Ramos (cell line): ENCODE measurements around the gene HYAL3.
"Not testable (repeated sequence)": the region's sequence is repeated elsewhere in the genome, so short reads cannot be mapped to it uniquely, and the experiment has no call there.

Source experiments
- in situ Hi-C: fragments of 300-500 bp; cut with MboI; formaldehyde crosslinking; loops from one replicate; pipeline ENCODE4 v1.14.3; 2022; ENCODE audit warnings: low sequenced_read_pairs; ENCODE audit not compliant: unreplicated experiment

HYAL3 gene

DNA sequence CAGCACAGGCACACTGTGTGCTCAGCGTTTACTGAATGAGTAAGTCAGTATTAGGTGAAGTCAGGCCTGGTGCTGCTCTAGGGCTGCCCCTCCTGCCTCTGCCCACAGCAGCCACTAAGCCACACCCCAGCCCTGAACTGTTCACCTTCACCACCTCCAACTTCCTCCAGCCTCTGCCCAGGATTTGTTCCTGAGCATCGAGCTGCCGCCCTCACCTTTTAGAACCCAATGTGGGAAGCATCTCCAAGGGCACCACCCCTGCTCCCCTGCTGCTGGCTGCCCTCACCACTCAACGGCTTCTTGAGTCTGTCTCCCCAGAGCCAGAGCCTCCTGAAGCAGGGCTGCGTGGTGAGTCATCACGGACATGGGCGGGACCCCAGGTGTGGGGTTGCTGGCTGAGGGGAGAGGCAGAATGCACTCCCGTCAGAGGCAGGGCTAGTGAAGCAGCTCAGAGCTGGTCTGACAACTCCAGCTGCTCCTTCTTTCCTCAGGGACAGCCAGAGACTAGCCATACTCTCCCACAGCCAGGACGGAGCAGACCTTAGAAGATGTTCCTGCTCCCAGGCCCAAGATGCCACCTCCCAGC is 17.5 kb upstream of the HYAL3 start:
- in situ Hi-C loops = no loop called here

DNA sequence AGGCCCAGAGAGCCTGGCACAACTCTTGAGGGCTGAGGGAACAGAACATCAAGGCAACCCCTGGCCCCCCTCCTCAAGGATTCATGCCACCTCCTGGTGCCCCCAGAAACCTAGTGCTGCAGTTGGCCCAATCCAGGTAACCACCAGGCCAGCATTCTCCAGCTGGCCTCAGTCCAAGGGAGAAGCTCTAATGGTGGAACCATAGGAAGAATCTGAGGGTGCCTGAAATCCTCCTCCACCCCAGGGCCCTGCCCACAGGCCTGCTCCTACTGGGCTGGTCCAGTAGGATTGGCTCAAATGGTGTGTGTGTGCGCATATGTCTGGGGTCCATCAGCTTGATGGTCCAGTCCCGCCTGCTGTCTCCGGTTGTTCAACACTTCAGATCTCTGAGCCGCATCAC is 15.6 kb upstream of the HYAL3 start:
- in situ Hi-C loops = no loop called here

DNA sequence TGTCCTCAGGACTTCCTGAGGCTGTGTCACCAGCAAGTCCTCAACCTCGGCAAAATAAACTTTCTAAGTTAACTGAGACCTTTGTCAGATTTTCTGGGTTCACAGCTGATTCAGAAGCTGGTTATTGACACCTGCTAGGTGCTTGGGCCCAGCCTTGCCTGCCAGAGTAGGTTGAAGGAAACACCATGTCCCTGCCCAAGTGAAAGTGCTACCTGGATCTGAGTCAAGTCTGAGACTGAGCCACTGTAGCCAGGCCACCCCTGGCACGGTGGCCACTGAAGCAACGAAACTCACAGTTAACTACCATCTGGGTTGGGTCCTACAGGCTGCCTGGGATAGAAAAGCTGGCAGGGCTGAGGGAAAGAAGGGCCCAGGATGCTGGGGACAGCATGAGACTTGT is 15.1 kb upstream of the HYAL3 start:
- in situ Hi-C loops = no loop called here

DNA sequence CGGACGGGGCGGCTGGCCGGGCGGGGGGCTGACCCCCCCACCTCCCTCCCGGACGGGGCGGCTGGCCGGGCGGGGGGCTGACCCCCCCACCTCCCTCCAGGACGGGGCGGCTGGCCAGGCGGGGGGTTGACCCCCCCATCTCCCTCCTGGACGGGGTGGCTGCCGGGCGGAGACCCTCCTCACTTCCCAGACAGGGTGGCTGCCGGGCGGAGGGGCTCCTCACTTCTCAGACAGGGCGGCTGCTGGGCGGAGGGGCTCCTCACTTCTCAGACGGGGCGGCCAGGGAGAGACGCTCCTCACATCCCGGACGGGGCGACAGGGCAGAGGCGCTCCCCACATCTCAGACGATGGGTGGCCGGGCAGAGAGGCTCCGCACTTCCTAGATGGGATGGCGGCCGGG is 12.8 kb upstream of the HYAL3 start:
- in situ Hi-C loops = not testable (repeated sequence)

DNA sequence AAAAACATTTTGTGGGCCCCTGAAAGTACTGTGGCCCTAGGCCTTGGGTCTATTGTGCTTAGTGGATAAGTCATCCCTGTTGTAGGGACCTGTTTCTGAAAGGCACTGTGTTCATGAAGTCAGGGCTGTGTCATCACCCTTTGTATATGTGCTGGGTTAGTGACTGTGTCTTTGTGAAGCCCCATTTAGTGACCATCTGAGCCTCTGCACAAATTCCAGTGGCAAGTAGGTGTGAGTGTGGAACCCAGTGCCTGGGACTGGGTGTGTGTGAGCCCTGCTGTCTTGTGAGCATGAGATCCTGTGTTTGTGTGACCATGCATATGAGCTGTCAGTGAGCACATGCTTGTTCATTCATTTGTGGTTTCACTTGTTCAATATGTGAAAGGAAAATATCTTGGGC is 5.4 kb upstream of the HYAL3 start:
- in situ Hi-C loops = no loop called here

DNA sequence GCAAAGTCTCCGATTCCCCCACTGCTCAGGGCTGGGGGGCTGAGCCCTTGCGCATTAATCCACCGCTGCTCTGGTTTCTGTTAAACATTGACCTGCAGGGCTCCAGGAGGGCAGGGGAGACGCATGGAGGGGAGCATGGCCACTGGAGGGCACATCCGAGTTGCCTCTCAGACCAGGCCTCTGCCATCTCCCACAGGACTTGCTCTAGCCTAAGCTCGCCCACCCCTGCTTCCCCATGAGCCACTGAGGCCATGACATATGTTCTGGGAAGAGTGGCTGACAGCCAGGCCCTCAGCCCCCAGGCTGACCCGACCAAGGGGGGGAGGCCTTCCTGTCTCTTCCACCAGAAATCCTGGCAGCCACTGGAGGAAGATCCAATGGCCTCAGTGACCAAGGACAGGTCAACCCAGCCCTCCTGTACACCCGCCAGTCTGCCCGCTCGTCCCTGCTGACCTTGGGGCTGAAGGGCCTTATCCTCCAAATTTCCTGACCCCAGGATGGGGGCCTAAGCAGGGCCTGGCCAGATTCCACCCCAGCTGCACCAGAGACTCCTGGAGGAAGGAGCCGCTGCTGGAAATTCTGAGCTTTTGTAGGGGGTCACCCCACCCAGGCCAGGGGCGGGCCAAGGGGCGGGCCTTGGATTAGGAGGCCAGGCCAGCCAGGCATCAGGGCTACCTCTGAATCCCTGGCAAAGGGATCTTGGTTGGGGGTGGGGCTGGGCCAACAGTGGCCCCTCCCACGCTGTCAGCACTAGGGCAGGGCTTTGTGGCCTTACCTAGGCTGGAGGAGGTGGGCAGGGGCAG is 4.0 kb upstream of the HYAL3 start, which contains the start of gene HYAL1:
Gene HYAL1, minus strand, starts transcription at position 562 of the 803 bp plus-strand sequence. CDS start 618 bp downstream, outside the sequence.
- in situ Hi-C loops = no loop called here

DNA sequence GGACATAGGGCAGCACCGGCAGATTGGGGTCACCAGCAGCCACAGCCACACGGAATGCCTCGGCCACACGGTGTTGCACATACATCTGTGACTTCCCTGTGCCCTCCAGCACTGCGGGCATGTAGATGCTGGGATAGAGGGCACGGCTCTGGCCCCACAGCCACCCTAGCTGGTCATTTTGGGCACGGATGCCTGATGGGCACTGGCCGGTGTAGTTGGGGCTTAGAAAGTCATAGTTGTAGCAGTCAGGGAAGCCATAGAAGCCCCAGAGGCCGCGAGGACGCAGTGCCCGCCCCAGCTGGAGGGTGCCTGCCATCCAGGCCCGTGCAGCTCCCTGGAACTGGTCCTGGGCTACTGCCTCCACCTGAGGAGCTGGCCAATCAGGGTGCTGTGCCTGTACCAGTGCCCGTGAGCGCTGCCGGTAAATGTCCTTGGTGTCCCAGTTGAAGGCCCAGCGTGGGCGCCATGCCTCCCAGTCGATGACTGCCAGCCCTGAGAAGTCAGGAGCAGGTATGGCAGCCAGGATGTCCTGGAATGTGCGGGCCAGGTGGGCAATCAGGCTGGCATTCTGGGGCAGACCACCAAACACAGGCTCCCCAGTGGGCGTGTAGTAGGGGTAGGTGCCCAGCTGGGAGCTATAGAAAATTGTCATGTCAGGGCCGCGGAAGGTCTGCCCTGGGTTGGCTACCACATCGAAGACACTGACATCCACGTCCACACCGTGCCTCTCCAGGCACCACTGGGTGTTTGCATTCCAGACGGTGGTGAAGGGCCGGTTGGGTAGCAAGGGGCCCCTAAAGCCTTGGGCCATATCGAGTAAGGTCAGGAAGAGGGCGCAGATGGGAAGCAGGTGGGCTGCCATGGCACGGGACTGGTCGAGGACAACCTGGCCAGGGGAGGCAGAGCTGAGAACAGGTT is 3.1 kb upstream of the HYAL3 start:
- in situ Hi-C loops = no loop called here

DNA sequence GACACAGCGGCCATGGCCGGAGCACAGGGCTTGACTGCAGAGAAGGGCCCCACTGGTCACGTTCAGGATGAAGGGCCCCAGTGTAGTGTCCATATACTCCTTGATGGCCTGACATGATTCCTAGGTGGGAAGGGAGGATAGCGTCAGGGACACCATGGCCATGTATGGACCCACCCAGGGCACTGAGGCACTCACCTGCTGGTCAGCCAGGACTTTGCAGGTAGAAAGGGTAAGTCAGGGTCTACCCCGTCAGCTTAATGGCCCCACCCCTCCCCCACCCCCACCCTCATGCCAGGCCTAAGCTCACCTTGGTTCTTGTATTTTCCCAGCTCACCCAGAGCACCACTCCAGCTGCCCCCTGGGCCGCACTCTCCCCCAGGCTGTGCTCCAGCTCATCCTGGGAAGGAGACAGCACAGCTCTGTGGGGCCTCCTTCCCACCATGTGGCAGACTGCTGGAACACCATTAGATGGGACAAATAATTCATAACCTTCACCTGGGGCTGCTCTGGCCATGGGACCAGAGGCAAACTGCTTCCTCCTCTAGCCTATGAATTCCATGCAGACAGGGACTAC is 1.6 kb upstream of the HYAL3 start:
- in situ Hi-C loops = no loop called here

DNA sequence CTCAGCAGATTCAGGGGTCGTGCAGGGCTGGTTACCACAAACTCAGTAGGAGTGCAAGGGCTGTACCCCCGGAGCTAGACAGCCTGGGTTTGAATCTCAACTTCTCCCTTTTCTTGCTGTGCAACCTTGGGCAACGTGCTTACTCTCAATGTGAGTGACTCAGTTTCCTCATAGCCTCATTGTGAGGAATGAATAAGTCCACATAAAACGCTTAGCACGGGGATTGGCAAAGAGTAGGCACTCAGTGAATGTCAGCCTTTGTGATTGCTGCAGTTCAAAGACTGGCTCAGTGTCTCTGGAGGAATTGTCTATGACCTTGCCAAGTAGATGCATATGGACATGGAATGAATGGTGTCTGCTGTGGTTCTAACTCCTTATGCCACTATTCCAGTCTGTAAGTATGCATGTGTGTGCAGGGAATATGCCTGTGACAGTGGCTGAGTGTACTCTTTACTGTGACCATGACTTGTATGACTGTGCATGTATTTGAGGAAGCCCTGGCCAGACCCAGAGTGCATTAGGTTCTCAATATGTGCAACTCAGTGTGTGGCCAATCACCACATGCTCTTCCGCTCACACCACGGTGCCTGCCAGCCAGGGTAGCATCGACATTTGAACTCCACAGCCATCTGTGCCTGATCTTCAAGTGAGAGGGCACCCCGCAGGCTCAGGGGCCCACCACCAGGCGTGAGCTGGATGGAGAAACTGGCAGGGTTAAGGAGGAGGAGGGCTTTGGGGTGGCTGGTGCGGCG is 900 bp upstream of the HYAL3 start:
- in situ Hi-C loops = no loop called here

DNA sequence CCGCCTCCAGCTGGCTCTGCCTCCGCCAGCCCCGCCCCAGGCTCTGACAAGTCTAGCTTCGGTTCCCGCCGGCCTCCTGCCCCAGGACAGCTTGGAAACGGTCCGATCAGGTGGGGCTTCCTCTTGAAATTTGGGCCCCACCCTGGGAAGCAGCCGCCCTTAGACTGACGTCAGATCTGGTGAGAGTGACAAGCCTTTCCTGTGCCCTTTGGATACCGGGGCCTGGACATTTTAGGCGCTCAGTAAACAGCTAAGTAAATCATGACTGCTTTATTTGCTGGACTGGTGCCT is 378 bp upstream of the HYAL3 start:
- in situ Hi-C loops = no loop called here

DNA sequence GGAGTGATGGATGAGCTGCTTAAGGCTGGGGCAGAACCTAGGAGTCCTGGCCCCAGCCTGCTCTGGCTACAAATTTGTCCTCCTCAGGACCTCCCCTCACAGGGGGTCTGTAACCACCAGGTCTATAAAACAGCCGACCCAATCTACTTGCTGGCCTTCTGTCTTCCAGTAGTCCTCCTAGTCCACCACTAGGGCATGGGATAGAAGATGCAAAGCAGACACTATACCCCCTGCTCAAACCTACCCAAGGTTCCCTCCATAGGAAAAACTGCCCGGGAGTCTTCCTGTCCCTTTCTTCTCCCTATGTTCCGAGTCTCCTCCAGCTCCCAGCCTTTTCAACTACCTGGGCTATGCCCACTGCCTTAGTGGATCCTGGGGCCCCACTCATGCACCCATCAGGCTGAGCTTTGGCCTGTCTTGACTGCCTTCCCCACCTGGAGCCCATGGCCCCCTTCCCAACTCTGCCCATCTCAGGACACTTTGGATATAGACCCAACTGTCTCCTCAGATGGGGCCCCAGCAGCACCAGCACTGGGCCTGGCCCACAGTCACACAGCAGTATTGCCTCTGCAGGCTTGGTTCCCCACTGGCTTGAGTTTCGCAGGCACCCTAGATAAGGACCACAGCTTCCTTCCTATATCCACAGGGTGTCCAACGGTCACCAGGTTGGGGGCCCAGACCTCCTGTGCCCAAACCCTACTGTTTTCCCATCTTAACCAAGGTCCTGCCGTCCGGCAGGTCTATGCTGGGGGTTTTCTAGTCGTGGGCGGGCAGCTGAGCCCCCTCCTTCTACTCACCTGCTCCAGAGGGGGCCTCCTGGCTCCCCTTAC is 1.1 kb downstream of the HYAL3 start:
- in situ Hi-C loops = no loop called here

DNA sequence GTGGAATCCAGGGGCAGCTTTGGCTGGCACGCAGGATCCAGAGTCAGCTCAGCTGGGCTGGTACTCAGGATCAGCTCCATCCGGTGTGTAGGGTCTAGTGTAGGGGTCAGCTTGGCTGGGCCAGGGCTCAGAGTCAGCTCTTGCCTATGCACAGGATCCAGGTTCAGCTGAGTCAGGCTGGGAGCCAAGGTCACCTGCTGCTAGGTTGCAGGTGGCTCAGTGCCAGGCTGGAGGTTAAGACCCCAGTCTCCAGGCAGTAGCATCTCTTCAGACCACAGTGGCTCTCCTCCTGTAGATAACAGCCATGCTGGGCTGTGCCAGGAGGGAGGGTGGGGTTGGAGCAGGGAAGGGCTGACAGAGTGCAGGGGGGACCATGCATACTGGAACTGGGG is 1.8 kb downstream of the HYAL3 start:
- in situ Hi-C loops = no loop called here

DNA sequence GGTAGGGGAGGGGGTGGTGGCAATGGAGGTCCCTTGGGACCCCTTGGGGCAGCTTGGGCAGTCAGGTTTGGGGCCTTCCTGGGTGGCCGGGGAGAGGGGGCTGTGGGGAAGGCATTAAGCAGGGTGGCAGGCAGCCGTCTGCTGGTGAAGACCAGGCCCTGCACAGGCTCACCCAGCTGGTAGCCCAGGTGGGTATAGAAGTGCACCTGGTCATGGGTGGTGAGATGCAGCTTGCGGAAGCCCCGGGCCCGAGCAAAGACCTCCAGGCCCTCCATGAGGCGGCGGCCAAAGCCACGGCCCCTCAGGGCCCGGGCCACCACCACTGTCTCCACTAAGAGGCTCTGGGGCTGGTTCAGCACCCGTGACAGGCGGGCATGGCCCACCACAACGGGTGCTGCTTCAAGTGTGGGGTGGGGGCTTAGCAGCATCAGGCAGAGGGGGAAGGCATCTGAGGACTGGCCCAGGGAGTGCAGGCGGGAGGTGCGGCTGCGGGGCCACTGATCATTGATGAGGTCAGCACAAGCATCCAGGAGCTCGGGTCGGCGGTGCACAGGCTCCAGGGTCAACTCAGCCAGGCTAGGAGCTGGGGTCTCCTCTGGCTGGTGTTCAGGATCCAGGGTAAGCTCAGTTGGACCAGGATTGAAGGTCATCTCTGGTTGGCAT is 2.4 kb downstream of the HYAL3 start:
- in situ Hi-C loops = no loop called here

DNA sequence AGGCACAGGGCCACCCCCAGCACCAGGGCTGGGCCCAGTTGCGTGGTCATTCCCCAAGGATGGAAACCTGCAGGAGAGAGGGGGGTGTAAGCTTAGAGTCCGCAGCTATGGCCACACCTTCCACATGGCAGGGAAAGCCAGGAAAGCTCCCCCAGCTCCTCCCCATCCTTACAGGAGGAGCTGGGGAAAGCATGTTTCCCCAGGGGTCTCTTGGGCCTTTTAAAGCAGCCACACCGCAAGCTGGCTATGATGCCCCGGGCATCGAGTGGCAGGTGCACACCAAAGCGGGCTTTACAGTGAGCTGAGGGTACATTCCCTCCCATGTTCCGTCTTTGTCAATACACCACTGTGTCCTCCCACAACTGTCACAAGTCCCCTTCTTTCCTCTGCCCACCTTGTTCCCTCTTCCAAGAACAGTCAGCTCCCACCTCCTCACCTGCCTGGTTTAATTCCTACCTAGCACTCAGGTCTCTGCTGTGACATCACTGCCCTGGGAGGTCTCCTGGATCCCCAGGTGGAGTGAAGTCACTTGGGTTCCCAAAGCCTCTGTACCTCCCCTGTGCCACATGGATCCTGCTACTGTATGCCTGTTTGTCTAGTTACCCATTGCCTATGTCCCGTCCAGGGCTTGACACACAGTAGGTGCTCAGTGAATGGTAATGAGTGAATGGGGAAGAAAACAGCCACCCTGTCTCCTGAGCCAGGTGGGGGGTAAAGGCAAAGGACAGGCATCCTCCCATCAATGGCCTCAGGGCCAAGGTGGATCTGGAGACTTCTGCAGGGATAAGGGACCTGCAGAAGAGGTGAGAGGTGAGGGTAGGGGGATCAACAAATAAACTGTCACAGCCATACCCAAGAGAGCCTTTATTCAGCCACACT is 3.4 kb downstream of the HYAL3 start:
- in situ Hi-C loops = no loop called here

DNA sequence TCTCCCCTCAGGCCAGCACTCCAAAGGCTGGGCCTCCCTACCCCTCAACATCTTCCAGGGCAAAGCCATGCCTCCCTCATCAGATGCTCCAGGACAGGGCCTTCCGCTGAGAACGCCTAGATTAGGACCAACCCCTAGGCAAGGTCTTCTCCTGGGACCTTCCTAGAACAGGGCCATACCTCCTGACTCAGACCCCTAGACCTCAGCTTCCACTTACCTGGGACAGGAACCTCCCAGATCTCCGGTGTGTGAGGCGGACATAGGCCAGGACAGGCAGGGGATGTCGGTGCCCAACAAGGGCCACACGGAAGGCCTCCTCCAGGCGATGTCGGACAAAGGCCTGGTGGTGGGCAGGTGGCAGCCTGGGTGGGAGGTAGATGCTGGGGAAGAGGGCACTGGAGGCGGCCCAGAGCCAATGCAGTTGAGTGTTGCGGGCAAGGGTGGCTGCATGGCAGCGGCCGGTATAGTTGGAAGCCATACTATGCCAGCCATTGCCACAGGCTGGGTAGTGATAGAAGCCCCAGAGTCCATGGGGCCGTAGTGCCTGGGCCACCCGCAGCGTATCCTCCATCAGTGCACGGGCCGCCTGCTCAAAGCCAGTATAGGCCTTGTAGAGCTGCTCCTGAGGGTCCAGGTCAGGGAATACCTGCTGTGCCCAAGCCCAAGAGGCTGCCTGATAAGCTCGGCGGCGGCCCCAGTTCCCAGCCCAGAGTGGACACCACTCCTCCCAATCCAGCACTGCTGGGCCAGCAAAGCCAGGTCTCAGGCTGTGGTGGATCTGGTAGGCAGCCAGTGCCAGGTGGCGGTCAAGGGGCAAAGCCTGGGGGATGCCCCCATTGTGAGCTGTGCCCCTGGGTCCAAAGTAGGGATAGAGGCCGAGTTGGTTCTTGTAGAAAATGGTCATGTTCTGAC is 4.5 kb downstream of the HYAL3 start:
- in situ Hi-C loops = no loop called here

DNA sequence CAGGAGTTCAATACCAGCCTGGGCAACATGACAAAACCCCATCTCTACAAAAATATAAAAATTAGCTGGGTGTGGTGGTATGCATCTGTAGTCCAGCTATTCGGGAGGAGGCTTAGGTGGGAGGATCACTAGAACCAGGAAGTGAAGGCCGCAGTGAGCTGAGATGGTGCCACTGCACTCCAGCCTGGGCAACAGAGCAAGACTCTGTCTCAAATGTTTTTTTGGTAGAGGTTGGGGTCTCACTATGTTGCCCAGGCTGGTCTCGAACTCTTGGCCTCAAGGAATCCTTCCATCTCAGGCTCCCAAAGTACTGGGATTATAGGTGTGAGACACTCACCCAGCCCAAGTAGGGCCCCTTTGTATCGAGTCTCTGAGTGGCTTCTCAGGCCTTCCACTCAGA is 5.1 kb downstream of the HYAL3 start:
- in situ Hi-C loops = no loop called here
